AG04449 (cell line): ENCODE data around the gene FBXO10.
"Not testable (repeated sequence)": the region's sequence is repeated elsewhere in the genome, so short reads cannot be mapped to it uniquely, and the experiment has no call there.

Experiments
- CTCF ChIA-PET: fragments of 350-600 bp; formaldehyde crosslinking; extraction: SDS; loops from one replicate; lab custom pipeline; 2021; ENCODE audit warnings: antibody characterized with exemption; lab: Yijun Ruan, JAX
- POLR2A ChIA-PET: fragments of 400-600, 350-600 bp; formaldehyde crosslinking; extraction: SDS; loops from one replicate; lab custom pipeline; 2020; ENCODE audit warnings: antibody characterized with exemption, inconsistent platforms; lab: Yijun Ruan, JAX
- DNase-seq: peaks from one replicate; pipeline ENCODE4 v3.0.0-alpha.2; 2010; ENCODE audit warnings: low read depth, low spot score
- H3K4me3 ChIP-seq: 2 replicates; pipeline ENCODE4 v1.5.1; 2011; ENCODE audit warnings: low read depth, mild to moderate bottlenecking, control low read depth, low read length
- CTCF ChIP-seq: IDR thresholded peaks from one replicate; pipeline ENCODE4 v1.5.1; 2011; ENCODE audit warnings: mild to moderate bottlenecking, moderate library complexity, low read length, control low read depth, inconsistent platforms; ENCODE audit not compliant: insufficient read depth; ENCODE audit errors: missing control alignments

FBXO10 gene

DNA sequence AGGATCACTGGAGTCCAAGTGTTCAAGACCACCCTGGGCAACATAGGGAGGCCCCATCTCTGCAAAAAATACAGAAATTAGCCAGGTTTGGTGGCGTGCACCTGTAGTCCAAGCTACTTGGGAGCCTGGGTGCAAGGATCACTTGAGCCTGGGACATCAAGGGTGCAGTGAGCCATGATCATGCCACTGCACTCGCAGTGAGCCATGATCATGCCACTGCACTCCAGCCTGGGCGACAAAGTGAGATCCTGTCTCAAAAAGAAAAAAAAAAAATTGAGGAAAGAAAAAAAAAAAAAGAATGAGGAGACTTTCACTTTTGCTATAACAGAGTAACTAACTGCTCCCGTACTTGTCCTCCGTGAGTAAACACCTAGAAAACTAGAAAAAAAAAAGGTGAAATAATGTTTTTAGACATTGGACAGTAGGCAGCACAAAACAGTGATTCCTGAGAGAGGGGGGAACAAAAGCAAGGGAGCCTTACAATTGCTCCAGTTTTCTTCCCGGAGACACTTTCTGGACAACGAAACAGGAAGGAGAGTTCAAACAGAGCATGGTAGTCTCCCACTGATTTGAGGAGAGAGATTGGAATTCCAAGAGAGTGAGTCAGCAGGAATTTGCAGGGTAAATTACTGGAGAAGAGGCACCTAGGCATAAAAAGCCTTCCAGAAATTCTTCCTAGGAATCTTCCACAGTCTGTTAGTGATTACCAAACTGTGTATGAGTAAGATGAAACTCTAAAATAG is 104.1 kb downstream of the FBXO10 start:
- ChIA-PET CTCF (interaction anchor here (0.9 kb wide), 1 partner anchor 9 kb away, joined by 3 read pairs; no protein-coding TSS in a partner anchor), POLR2A (no interaction called here)
- DNase-seq: peak; percentile 89
- H3K4me3 ChIP-seq: peak overlapping the region; percentile 52
- TF ChIP-seq CTCF: no peak

GRCh38 chr9:37468620-37469019 is 107.6 kb downstream of the FBXO10 start:
- no peak overlapping the region for H3K4me3 ChIP-seq
- TF ChIP-seq CTCF: no peak
- CTCF ChIA-PET: no interaction called here
- DNase-seq: no peak
- POLR2A ChIA-PET: no interaction called here

DNA sequence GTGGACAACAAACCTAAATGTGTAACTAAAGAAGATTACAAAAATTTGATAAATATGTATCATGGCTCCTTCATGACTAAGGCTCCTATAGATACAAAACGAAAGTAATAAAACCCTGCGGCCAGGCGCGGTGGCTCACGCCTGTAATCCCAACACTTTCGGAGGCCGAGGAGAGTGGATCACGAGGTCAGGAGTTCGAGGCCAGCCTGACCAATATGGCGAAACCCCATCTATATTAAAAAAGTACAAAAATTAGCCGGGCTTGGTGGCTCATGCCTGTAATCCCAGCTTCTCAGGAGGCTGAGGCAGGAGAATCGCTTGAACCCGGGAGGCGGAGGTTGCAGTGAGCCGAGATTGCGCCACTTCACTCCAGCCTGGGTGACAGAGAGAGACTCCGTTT is 108.7 kb downstream of the FBXO10 start:
- DNase-seq, H3K4me3 ChIP-seq, CTCF ChIA-PET, POLR2A ChIA-PET: not testable (repeated sequence)

DNA sequence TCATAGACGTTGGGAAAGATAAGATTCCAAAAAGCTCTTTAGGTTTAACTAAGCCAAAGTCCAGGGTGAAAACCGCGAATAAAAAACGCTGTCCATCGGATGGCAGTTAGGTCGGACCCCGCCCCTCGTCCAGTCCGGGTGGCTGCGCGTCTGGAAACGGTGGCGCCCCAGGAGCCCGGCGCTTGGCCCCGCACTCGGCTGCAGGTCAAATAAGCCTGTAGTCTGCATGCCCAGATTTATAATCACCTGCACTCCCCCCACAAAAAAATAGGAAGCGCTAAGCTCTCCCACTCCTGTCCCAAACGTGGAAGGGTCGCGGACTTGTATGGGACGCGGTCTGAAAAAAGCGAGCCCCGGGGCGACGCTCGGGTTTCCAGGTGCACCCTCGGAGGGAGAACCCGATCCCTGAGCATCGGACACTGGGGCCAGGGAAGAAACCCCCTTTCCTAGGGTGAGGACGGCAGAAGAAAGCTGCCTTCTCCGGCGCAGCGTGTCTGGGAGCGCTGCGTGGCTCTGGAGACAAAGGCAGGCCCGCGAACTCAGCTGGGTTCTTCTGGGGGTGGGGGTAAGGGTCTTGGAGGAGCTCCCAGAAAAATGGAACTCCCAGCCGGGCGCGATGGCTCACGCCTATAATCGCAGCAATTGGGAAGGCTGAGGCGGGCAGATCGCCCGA is 110.0 kb downstream of the FBXO10 start:
- POLR2A ChIA-PET: interaction anchor here (0.6 to 1.3 kb wide), 4 partner anchors 21 to 500 kb away, joined by 3 to 5 read pairs (median 4); partner anchors contain the start of gene GRHPR
- CTCF ChIA-PET: interaction anchor here (1.5 kb wide), 1 partner anchor 15 kb away, joined by 6 read pairs; no protein-coding TSS in a partner anchor
- H3K4me3 ChIP-seq: peak overlapping the region; percentile 64
- DNase-seq: no peak
- TF ChIP-seq CTCF: no peak

- DNase-seq: peak; percentile 100
- ChIA-PET POLR2A (interaction anchor here (0.6 to 1.3 kb wide), 6 partner anchors 21 to 500 kb away, joined by 3 to 5 read pairs (median 4); partner anchors contain the start of genes GRHPR and POLR1E), CTCF (interaction anchor here (1.5 kb wide), 1 partner anchor 16 kb away, joined by 6 read pairs; no protein-coding TSS in a partner anchor)
- TF ChIP-seq CTCF: no peak
- peak within 1 kb of the TSS; percentile 99 for H3K4me3 ChIP-seq
These were observed 110.7 kb downstream of the FBXO10 start, which contains the start of gene ZBTB5 for GRCh38 chr9:37465249-37466036. ZBTB5 (minus strand) TSS chr9:37465450; CDS start chr9:37442551, 22,899 bp downstream.

GRCh38 chr9:37464426-37465248 is 111.5 kb downstream of the FBXO10 start:
- ChIA-PET CTCF (no interaction called here), POLR2A (interaction anchor here (0.6 to 1.3 kb wide), 3 partner anchors 21 to 270 kb away, joined by 3 to 5 read pairs (median 3); partner anchors contain the start of genes GRHPR and POLR1E)
- peak overlapping the region; percentile 99 for H3K4me3 ChIP-seq
- no peak for TF ChIP-seq CTCF
- no peak for DNase-seq
